CD4-positive, alpha-beta T cell treated with Interleukin-6 at 100 ng/mL for 8 hours (primary cell): ENCODE results near the gene SACM1L.
"Not testable (repeated sequence)": the region's sequence is repeated elsewhere in the genome, so short reads cannot be mapped to it uniquely, and the experiment has no call there.

Experiments used
- DNase-seq: peaks from one replicate; pipeline ENCODE4 v3.0.0-alpha.2; 2020; ENCODE audit warnings: mixed read lengths, low spot score

SACM1L gene

DNA sequence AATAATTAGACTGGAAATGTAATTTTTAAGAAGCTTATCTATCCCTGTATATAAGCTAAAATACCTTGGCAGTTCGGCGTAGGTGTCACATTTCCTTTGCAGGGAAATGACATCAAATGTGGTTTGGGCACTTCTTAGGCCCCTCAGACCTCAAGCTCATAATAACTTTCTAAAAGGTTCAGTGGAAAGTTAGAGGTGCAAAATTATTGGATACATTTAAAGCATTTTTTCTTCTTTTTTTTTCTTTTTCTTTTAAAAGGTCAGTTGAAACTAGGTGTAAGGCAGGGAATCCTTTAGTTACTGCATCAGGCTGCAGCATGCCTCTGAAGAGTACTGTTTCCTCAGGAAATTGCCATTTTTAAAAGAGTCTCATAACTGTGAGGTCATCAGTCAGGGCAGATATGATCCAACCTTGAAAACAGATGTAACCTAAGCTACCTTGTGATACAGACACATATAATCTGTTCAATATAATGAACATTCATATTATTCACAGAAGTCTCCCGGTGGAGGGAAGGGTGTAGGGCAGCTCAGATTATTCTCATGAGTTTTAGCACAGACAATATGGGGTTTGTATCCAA is 4.8 kb downstream of the SACM1L start:
- peak; percentile 43 for DNase-seq

GRCh38 chr3:45695166-45695565 is 6.0 kb downstream of the SACM1L start:
- not testable (repeated sequence) for DNase-seq

GRCh38 chr3:45700570-45701073 is 11.4 kb downstream of the SACM1L start:
- no peak for DNase-seq

GRCh38 chr3:45701172-45701867 is 12.1 kb downstream of the SACM1L start:
- no peak for DNase-seq

DNA sequence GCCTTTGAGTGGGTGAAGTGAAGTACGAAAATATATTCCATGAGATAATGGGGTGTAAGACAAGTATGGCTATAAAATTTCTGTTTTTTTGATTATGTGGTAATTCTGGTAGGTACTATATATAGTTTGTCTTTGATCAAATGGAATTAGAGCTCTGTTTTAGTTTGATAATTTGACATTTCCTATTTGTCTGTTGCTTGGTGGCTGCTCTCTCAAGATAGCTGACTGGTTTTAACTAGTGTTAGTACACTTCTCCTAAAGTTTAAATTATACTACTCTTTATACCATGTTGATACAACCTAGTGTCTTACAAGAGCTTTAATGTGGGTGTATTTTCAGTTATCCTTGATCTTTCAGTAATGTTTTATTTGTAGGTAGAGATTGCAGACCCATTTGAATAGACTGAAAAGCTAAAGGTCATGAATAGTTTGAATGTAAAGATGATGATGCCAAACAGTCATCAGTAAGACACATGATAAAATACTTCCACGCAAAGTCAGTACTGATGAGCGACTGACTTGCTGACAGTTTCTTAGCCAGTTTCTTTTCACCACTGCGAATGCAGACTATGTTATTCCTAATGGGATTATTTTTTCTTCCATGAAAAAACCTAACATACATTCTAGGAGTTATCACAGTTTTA is 15.2 kb downstream of the SACM1L start:
- DNase-seq = no peak

DNA sequence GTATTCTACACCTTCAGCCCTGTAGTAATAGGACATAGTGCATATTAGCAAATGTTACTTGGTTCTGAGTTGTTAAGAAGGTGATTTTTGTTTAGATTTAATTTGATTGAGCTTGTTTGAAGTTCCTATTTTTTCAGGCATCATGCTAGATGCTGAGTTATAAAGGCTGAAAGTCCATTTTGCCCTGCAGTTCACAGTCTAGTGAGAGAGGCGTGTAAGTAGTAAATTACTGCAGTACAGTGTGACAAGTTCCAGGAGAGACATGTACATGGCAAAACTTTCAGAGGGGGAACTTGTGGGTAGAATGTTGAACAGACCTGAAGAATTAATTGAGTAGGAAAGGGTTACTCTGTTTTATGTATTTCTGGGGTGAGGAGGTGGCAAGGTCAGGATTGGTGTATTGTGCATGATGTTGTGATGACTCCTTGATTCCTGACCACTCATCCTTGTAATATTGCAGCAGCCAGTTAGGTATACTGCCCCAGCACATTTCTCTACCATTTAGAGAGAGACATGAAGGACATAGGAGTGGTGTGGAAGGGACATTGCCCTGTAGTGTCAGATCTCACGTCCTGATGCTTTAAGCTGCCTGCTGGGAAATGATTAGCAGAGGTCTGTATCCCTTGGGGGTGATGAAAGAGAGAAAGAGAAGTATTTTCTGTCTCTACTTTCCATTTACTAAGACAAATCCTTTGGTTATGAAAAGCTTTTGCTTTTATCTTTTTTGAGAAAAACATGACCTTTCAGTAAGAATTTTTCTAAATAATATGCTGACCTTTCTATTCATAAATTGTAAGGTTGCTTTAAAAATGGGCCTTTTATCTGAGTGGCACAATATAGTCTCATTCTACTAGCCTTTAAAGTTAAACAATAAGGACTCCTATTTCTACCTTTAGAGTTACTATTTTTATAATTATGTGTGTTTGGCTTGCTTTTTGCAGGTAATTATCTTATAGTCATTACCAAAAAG is 16.9 kb downstream of the SACM1L start:
- no peak for DNase-seq

DNA sequence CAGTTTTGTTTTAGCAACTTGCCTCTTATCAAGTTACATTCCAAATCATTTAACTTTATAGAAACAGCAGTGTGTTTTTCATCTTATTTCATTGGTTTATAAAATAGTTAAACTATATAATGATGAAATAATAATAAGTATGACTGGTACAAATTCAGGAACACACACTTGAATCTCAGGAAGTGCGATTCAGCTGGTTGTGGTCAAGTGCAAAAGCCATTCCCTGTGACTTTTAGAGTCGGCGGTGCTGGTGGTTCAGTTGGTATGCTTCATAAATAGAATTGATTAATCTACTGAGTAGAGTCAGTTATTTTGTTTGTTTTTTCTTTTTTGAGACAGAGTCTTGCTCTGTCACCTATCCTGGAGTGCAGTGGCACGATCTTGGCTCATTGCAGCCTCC is 22.7 kb downstream of the SACM1L start:
- DNase-seq = no peak

DNA sequence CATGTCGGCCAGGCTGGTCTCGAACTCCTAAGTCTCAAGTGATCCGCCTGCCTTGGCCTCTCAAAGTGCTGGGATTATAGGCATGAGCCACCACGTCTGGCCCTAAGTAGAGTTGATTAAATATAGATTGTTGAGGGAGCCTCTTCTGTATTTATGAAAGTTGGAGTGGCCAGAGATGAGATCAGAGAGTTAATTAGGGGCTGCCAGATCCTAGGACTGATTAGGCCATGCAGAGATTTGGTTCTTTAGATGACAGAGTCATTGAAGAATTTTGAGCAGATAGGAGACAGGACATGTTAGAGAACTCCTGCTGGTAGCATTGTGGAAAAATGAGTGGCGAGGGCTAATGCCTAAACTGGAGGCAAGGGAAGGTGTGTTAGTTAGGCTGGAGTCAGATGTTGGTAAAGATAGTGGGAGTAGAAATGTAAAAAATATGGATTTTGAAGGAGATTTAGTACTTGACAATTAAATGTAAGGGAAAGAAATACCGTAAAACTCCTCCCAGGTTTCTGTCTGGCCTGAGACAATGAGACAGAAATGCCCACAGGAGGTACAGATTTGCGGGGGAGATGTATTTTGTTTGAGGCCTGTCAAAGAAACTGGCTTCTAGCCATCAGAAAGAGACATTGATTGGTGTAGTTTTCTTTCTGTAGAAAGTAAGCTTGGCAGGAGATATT is 23.4 kb downstream of the SACM1L start:
- no peak for DNase-seq

- no peak for DNase-seq
These were observed 26.7 kb downstream of the SACM1L start for GRCh38 chr3:45715945-45716344.

- no peak for DNase-seq
These were observed 27.7 kb downstream of the SACM1L start for GRCh38 chr3:45716790-45717336.

- no peak for DNase-seq
These were observed 30.7 kb downstream of the SACM1L start for GRCh38 chr3:45719655-45720487.

DNA sequence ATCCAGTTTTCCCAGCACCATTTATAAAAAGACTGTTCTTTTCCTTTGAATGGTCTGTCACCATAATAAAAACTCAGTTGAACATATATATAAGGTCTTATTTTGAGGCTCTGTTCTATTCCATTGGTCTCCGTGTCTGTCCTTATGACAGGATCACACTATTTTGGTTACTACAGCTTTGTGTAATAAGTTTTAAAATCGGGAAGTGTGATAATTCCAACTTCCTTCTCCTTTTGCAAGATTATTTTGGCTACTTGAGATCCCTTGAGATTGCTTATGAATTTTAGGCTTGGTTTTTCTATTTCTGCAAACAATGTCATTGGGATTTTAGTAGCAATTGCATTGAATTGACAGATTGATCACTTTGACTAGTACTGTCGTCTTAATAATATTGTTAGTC is 35.7 kb downstream of the SACM1L start:
- DNase-seq = no peak

GRCh38 chr3:45729614-45730013 is 40.4 kb downstream of the SACM1L start:
- DNase-seq = no peak

GRCh38 chr3:45730409-45731154 is 41.4 kb downstream of the SACM1L start:
- DNase-seq = no peak

- no peak for DNase-seq
These were observed 47.5 kb downstream of the SACM1L start for GRCh38 chr3:45736707-45737106.

GRCh38 chr3:45737234-45737633 is 48.0 kb downstream of the SACM1L start:
- DNase-seq = no peak

DNA sequence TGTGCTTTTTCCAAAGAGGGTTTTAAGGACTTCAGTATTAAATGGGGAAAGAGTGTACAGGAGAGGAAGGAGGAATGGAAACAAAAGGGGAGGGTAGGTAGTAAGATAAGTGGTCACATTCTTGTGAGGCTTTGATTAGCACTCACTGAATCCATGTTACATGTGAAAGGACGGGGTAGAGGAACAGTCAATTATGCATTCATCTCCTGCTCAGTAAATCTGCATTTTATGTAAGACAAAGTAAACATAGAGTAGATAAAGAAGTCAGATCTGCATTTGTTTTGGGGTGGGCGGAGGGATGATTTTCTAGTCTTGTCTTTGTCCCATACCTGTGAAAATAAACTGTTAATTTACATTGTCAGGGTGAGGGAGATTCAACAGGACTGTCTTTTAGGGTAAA is 50.8 kb downstream of the SACM1L start:
- DNase-seq = no peak

GRCh38 chr3:45741247-45741646 is 52.1 kb downstream of the SACM1L start:
- no peak for DNase-seq

GRCh38 chr3:45741742-45742460 is 52.7 kb downstream of the SACM1L start:
- DNase-seq = peak; percentile 9
